ENCODE measurements around the gene SRSF9. TPM values are rescaled to one million over a fixed set of nuclear protein-coding genes. Genes with fewer than 3 reads are reported as not detected.
A peak's percentile ranks its signal among the peaks of the same experiment; 100 is the strongest.
"Not testable (repeated sequence)": the region's sequence is repeated elsewhere in the genome, so short reads cannot be mapped to it uniquely, and the experiment has no call there.

Gene SRSF9
- total RNA-seq, 1 experiment from 2014 or later: 297 TPM

GRCh38 chr12:120452524-120452923 lies 17.0 kb downstream of the SRSF9 start:
- H3K9ac ChIP-seq (ENCODE audit: low read length); H2AFZ ChIP-seq (ENCODE audit: low read depth, low read length, poor library complexity, severe bottlenecking); H3K27ac ChIP-seq (ENCODE audit: low read depth, low read length); H3K4me2 ChIP-seq (ENCODE audit: low read length); DNase-seq (ENCODE audit: low read depth, low spot score); RAD21 ChIA-PET (ENCODE audit: low non-redundant PET in 1 of 2, low total read pairs in 2 of 2, uncharacterized antibody in 2 of 2, unreplicated experiment in 2 of 2); H4K20me1 ChIP-seq (ENCODE audit: insufficient read depth); H3K9me2 ChIP-seq (ENCODE audit: insufficient read depth); H3K4me3 ChIP-seq (replicated peaks in 1 of 2; ENCODE audit: low read depth in 1 of 2, low read length in 2 of 2); H3K4me1 ChIP-seq (ENCODE audit: control insufficient read depth in 1 of 2, insufficient read depth in 2 of 2, low read length in 2 of 2); BruUV-seq (replicated peaks); intact Hi-C loops (cut with micrococcal nuclease); ATAC-seq; H3K27me3 ChIP-seq (ENCODE audit: insufficient read depth, low read length); H3K9me3 ChIP-seq (ENCODE audit: control insufficient read depth in 1 of 2, insufficient read depth in 1 of 2, low read depth in 1 of 2, low read length in 2 of 2): not testable (repeated sequence)
- H3K79me2 ChIP-seq (ENCODE audit: insufficient read depth, low read length): peaks cover 84% of the 10 kb centered on the region
- peaks cover 23 to 39% of the 10 kb centered on the region in 2 experiments; a peak in 3 of 4 replicates for H3K36me3 ChIP-seq (ENCODE audit: control insufficient read depth in 1 of 2, insufficient read depth in 2 of 2, low read length in 2 of 2)
- 0 out of 2 replicates have a peak, but pooled peaks have one; percentile 31 for TF ChIP-seq CEBPB (IDR thresholded peaks at IDR 0.05; ENCODE audit: low read depth)
- ChIA-PET POLR2A (interaction anchor here (0.6 to 1.6 kb wide), 3 partner anchors 9 to 17 kb away, joined by 3 to 4 read pairs (median 3); partner anchors contain the start of gene SRSF9), CTCF (interaction anchor here (2.2 kb wide), 1 partner anchor 14 kb away, joined by 10 read pairs; no protein-coding TSS in a partner anchor)

- H3K4me2 ChIP-seq (ENCODE audit: low read length): peak overlapping the region; percentile 75
- peaks cover 21 to 33% of the 10 kb centered on the region in 2 experiments; a peak in 3 of 4 replicates for H3K36me3 ChIP-seq (ENCODE audit: control insufficient read depth in 1 of 2, insufficient read depth in 2 of 2, low read length in 2 of 2)
- DNase-seq (ENCODE audit: low read depth, low spot score) (no peak), ATAC-seq (no peak)
- no peaks in the 10 kb centered on the region for H3K9me2 ChIP-seq (ENCODE audit: insufficient read depth)
- no peak overlapping the region for H2AFZ ChIP-seq (ENCODE audit: low read depth, low read length, poor library complexity, severe bottlenecking)
- H3K27ac ChIP-seq (ENCODE audit: low read depth, low read length): no peak overlapping the region
- RAD21 ChIA-PET (ENCODE audit: low non-redundant PET in 1 of 2, low total read pairs in 2 of 2, uncharacterized antibody in 2 of 2, unreplicated experiment in 2 of 2): no interaction called here
- CTCF ChIA-PET: no interaction called here
- H3K27me3 ChIP-seq (ENCODE audit: insufficient read depth, low read length): no peaks in the 10 kb centered on the region
- peaks cover 14 to 16% of the 10 kb centered on the region in 2 experiments for H3K4me1 ChIP-seq (ENCODE audit: control insufficient read depth in 1 of 2, insufficient read depth in 2 of 2, low read length in 2 of 2)
- no peaks in the 10 kb centered on the region for H3K9me3 ChIP-seq (ENCODE audit: control insufficient read depth in 1 of 2, insufficient read depth in 1 of 2, low read depth in 1 of 2, low read length in 2 of 2)
- TF ChIP-seq ATF3 (IDR thresholded peaks at IDR 0.05) (no peak), ZNF274 (IDR thresholded peaks at IDR 0.05; ENCODE audit: low read depth, low read length) (no peak), SRF (IDR thresholded peaks at IDR 0.05; ENCODE audit: low read depth) (no peak), SP1 (IDR thresholded peaks at IDR 0.05; ENCODE audit: low read depth) (no peak), REST (IDR thresholded peaks at IDR 0.05; ENCODE audit: low read depth) (no peak), ZBTB33 (IDR thresholded peaks at IDR 0.05; ENCODE audit: extremely low read depth, insufficient replicate concordance, low read length) (no peak), MAX (IDR thresholded peaks at IDR 0.05) (no peak), CBX3 (IDR thresholded peaks at IDR 0.05; ENCODE audit: low read depth) (no peak), SIN3A (IDR thresholded peaks at IDR 0.05; ENCODE audit: low read depth) (no peak), POLR2A (IDR thresholded peaks at IDR 0.05; ENCODE audit: borderline replicate concordance, extremely low read depth, insufficient read depth, insufficient read length) (no peak), JUND (IDR thresholded peaks at IDR 0.05) (no peak), TCF7L2 (IDR thresholded peaks at IDR 0.05; ENCODE audit: borderline replicate concordance, extremely low read depth, insufficient read depth, insufficient read length) (no peak), EZH2 (IDR thresholded peaks at IDR 0.05) (no peak), ZFX (IDR thresholded peaks at IDR 0.05) (no peak), CEBPB (IDR thresholded peaks at IDR 0.05; ENCODE audit: low read depth) (no peak)
- H3K9ac ChIP-seq (ENCODE audit: low read length): no peak overlapping the region
- peaks cover 11% of the 10 kb centered on the region; the same call in 1 of the 2 replicates for H4K20me1 ChIP-seq (ENCODE audit: insufficient read depth)
- peaks cover 88% of the 10 kb centered on the region for H3K79me2 ChIP-seq (ENCODE audit: insufficient read depth, low read length)
- POLR2A ChIA-PET: interaction anchor here (1.3 kb wide), 1 partner anchor 10 kb away, joined by 3 read pairs; the partner anchor contains the start of gene COX6A1
- intact Hi-C loops (cut with micrococcal nuclease): no loop called here
- BruUV-seq (replicated peaks): no TSS peak
- H3K4me3 ChIP-seq (replicated peaks in 1 of 2; ENCODE audit: low read depth in 1 of 2, low read length in 2 of 2): peak overlapping the region in 1 of 2 experiments; percentile 95; a peak in 1 of 4 replicates
Measured at GRCh38 chr12:120447992-120448391, 21.6 kb downstream of the SRSF9 start.
